Effector CD4-positive, alpha-beta T cell (primary cell): ENCODE measurements around the gene COL6A3.
"Not testable (repeated sequence)": the region's sequence is repeated elsewhere in the genome, so short reads cannot be mapped to it uniquely, and the experiment has no call there.

Experiments
- DNase-seq: peaks from one replicate; pipeline ENCODE4 v3.0.0-alpha.2; 2020

Gene COL6A3

GRCh38 chr2:237312021-237312755 lies 101.8 kb downstream of the COL6A3 start:
- DNase-seq = no peak

- no peak for DNase-seq
Observed at GRCh38 chr2:237310515-237311114, 103.3 kb downstream of the COL6A3 start.

GRCh38 chr2:237309416-237309815 lies 104.5 kb downstream of the COL6A3 start:
- DNase-seq = no peak

- DNase-seq = no peak
Observed at GRCh38 chr2:237309011-237309410, 105.0 kb downstream of the COL6A3 start.

- no peak for DNase-seq
Observed at GRCh38 chr2:237307474-237307873, 106.5 kb downstream of the COL6A3 start.

GRCh38 chr2:237306787-237307170 lies 107.2 kb downstream of the COL6A3 start:
- DNase-seq = no peak

- DNase-seq = no peak
Observed at GRCh38 chr2:237306083-237306786, 107.7 kb downstream of the COL6A3 start.

- DNase-seq = no peak
Observed at GRCh38 chr2:237305579-237305978, 108.4 kb downstream of the COL6A3 start.

- DNase-seq = no peak
Observed at GRCh38 chr2:237304763-237305514, 109.0 kb downstream of the COL6A3 start.

- DNase-seq = not testable (repeated sequence)
Observed at GRCh38 chr2:237303244-237303643, 110.7 kb downstream of the COL6A3 start.

- DNase-seq = no peak
Observed at GRCh38 chr2:237301595-237301994, 112.4 kb downstream of the COL6A3 start.

- no peak for DNase-seq
Observed at GRCh38 chr2:237300739-237301138, 113.2 kb downstream of the COL6A3 start.

- DNase-seq = no peak
Observed at GRCh38 chr2:237299906-237300305, 114.1 kb downstream of the COL6A3 start.

- DNase-seq = no peak
Observed at GRCh38 chr2:237298151-237299118, 115.5 kb downstream of the COL6A3 start.

GRCh38 chr2:237297421-237298150 lies 116.4 kb downstream of the COL6A3 start:
- no peak for DNase-seq

GRCh38 chr2:237296756-237297155 lies 117.2 kb downstream of the COL6A3 start:
- no peak for DNase-seq

- no peak for DNase-seq
Observed at GRCh38 chr2:237295889-237296480, 118.0 kb downstream of the COL6A3 start.

- no peak for DNase-seq
Observed at GRCh38 chr2:237294460-237294859, 119.5 kb downstream of the COL6A3 start.

- no peak for DNase-seq
Observed at GRCh38 chr2:237293978-237294377, 120.0 kb downstream of the COL6A3 start.

GRCh38 chr2:237291138-237291792 lies 122.7 kb downstream of the COL6A3 start:
- no peak for DNase-seq
